ENCODE data around the gene ATXN3.

DNA sequence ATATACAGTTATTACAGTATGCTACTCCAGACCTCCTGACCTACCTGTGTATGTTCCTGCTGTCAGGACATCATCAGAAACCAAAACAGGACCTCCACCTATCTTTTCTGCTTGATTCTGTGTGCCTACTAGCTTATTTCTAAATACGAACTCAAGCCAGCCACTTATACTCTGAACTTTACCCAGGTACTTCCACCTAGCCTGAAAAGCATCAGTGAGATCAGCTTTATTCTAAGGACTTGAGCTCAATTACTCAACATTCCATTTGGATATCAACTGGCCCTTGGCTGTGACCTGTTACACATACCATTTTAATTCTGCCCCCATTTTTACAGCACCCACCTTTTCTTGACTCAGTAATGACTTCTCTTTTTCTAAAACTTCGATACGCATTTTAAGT lies 95.7 kb downstream of the ATXN3 start:
- TF ChIP-seq GATA2 (IDR thresholded peaks at IDR 0.05; ENCODE audit: low read depth, low read length) = no peak
- no peak for TF ChIP-seq GATA3 (IDR thresholded peaks at IDR 0.05; ENCODE audit: low read depth, low read length)
